PC-3 (cell line): Measurements from ENCODE around the gene LRFN3.

Experiments used
- EZH2 ChIP-seq: fragments of 300-600 bp; sonication (generic); IDR thresholded peaks from one replicate; pipeline ENCODE4 v1.6.1; 2017; ENCODE audit warnings: antibody characterized with exemption, mild to moderate bottlenecking, low read length; ENCODE audit not compliant: unreplicated experiment
- EZH2phosphoT487 ChIP-seq: fragments of 300-600 bp; sonication (generic); IDR thresholded peaks from 2 replicates; pipeline ENCODE4 v1.6.1; 2018; ENCODE audit warnings: mild to moderate bottlenecking, antibody characterized with exemption, low read length, borderline replicate concordance
- TF ChIP-seq, protein P1 (sequence below): fragments of 300-600 bp; sonication (generic); conservative IDR thresholded peaks from 2 replicates; pipeline ENCODE4 v1.5.1; 2017; ENCODE audit warnings: antibody characterized with exemption, low read depth, mild to moderate bottlenecking, low read length

DNA sequence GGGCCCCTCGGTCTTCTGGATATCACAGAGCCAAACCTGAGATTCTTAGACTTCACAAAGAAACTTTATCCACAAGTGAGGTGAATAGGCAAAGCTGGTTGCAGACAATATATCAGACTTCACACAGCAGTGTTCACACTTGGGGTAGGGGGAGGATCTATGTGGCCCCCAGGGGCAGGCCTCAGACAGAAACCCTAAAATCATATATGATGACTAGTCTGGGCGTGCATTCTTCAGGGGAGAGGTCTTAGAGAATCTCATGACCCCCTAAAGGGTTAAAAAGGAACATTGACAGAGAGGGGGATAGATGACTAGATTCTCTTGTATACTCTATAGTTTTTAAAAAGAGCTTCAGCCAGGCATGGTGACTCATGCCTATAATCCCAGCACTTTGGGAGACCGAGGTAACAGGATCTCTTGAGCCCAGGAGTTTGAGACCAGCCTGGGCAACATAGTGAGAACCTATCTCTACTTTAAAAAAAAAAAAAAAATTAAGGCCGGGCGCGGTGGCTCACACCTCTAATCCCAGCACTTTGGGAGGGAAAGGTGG, 30.9 kb upstream of the LRFN3 start:
- TF ChIP-seq, protein P1, sequence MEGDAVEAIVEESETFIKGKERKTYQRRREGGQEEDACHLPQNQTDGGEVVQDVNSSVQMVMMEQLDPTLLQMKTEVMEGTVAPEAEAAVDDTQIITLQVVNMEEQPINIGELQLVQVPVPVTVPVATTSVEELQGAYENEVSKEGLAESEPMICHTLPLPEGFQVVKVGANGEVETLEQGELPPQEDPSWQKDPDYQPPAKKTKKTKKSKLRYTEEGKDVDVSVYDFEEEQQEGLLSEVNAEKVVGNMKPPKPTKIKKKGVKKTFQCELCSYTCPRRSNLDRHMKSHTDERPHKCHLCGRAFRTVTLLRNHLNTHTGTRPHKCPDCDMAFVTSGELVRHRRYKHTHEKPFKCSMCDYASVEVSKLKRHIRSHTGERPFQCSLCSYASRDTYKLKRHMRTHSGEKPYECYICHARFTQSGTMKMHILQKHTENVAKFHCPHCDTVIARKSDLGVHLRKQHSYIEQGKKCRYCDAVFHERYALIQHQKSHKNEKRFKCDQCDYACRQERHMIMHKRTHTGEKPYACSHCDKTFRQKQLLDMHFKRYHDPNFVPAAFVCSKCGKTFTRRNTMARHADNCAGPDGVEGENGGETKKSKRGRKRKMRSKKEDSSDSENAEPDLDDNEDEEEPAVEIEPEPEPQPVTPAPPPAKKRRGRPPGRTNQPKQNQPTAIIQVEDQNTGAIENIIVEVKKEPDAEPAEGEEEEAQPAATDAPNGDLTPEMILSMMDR = no peak
- no peak for TF ChIP-seq EZH2
- TF ChIP-seq EZH2phosphoT487 = no peak
